ENCODE measurements around the gene ST7.

Gene ST7

GRCh38 chr7:116980354-116980753 is 27.1 kb downstream of the ST7 start:
- no peak for DNase-seq

- DNase-seq, result no peak
Observed at GRCh38 chr7:116981939-116982338, 28.6 kb downstream of the ST7 start.

- DNase-seq, result no peak
Observed at GRCh38 chr7:116984511-116984910, 31.2 kb downstream of the ST7 start.

- no peak for DNase-seq
Observed at GRCh38 chr7:116984917-116985316, 31.6 kb downstream of the ST7 start.

- no peak for DNase-seq
Observed at GRCh38 chr7:116985575-116985974, 32.3 kb downstream of the ST7 start.

GRCh38 chr7:116986611-116987565 is 33.6 kb downstream of the ST7 start:
- DNase-seq, result no peak

- DNase-seq, result no peak
Observed at GRCh38 chr7:116988363-116988989, 35.2 kb downstream of the ST7 start.

GRCh38 chr7:116990056-116990455 is 36.8 kb downstream of the ST7 start:
- DNase-seq, result no peak

- DNase-seq, result no peak
Observed at GRCh38 chr7:116991233-116991632, 37.9 kb downstream of the ST7 start.

- no peak for DNase-seq
Observed at GRCh38 chr7:116994611-116995010, 41.3 kb downstream of the ST7 start.

GRCh38 chr7:116997972-116998371 is 44.7 kb downstream of the ST7 start:
- DNase-seq, result no peak

- no peak for DNase-seq
Observed at GRCh38 chr7:116998567-116999175, 45.4 kb downstream of the ST7 start.

- DNase-seq, result no peak
Observed at GRCh38 chr7:116999311-116999710, 46.0 kb downstream of the ST7 start.

- no peak for DNase-seq
Observed at GRCh38 chr7:117001283-117001682, 48.0 kb downstream of the ST7 start.

GRCh38 chr7:117004899-117005298 is 51.6 kb downstream of the ST7 start:
- no peak for DNase-seq

GRCh38 chr7:117005449-117005848 is 52.1 kb downstream of the ST7 start:
- no peak for DNase-seq

GRCh38 chr7:117006907-117007684 is 53.8 kb downstream of the ST7 start:
- no peak for DNase-seq

- no peak for DNase-seq
Observed at GRCh38 chr7:117008118-117008885, 55.0 kb downstream of the ST7 start.

GRCh38 chr7:117008886-117009531 is 55.7 kb downstream of the ST7 start:
- DNase-seq, result no peak

- DNase-seq, result no peak
Observed at GRCh38 chr7:117009705-117010361, 56.5 kb downstream of the ST7 start.

Data from activated naive CD4-positive, alpha-beta T cell treated with anti-CD3 and anti-CD28 coated beads, Interleukin-2, amount 50 U/mL, for 16 hours (primary cell).